WI38 (cell line): Measurements from ENCODE around the gene ZBTB16.

ENCODE experiments used
- H3K4me3 ChIP-seq: 2 replicates; pipeline ENCODE4 v1.5.1; 2011; ENCODE audit warnings: low read depth, mild to moderate bottlenecking, control low read depth, low read length
- TF ChIP-seq, protein P1 (sequence below): IDR thresholded peaks from 2 replicates; pipeline ENCODE4 v1.5.1; 2012; ENCODE audit warnings: low read depth, mild to moderate bottlenecking, control low read depth, low read length

ZBTB16 gene

DNA sequence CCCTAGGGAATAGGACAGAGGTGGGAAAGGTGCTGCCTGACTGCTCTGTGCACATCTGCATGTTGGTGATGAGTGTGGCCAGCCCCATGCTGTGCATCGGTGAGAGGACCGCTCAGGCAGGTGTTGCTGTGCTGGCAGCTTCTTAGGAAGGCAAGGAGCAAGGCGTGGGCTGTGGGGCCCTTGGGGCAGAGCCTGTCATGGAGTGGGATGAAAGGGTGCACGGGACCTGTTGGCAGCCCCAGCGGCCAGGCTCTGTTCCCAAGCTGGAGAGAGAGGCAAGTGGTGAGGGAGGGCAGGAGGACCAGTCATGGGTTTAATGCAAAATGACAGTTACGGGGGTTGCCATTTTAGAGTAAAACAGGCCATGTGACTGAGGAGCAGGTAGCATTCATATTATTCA, 78.3 kb downstream of the ZBTB16 start:
- no peak overlapping the region for H3K4me3 ChIP-seq
- TF ChIP-seq, protein P1, sequence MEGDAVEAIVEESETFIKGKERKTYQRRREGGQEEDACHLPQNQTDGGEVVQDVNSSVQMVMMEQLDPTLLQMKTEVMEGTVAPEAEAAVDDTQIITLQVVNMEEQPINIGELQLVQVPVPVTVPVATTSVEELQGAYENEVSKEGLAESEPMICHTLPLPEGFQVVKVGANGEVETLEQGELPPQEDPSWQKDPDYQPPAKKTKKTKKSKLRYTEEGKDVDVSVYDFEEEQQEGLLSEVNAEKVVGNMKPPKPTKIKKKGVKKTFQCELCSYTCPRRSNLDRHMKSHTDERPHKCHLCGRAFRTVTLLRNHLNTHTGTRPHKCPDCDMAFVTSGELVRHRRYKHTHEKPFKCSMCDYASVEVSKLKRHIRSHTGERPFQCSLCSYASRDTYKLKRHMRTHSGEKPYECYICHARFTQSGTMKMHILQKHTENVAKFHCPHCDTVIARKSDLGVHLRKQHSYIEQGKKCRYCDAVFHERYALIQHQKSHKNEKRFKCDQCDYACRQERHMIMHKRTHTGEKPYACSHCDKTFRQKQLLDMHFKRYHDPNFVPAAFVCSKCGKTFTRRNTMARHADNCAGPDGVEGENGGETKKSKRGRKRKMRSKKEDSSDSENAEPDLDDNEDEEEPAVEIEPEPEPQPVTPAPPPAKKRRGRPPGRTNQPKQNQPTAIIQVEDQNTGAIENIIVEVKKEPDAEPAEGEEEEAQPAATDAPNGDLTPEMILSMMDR, result no peak

DNA sequence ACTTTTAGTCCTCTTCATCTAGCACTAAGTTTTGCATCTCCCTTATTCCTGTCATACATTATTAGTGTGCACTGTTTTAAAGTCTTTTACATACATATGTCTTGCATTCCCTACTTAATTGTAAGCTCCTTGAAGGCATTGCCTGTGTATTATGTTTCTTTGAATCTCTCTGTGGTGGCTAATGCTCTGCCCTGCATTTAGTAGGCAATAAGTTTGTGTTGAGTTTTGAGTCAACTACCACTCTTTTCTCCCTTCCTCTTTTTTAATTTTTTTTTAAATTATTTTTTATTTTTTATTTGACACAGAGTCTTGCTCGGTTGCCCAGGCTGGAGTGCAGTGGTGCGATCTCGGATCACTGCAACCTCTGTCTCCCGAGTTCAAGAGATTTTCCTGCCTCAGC, 78.9 kb downstream of the ZBTB16 start:
- TF ChIP-seq, protein P1, result no peak
- H3K4me3 ChIP-seq, result no peak overlapping the region

DNA sequence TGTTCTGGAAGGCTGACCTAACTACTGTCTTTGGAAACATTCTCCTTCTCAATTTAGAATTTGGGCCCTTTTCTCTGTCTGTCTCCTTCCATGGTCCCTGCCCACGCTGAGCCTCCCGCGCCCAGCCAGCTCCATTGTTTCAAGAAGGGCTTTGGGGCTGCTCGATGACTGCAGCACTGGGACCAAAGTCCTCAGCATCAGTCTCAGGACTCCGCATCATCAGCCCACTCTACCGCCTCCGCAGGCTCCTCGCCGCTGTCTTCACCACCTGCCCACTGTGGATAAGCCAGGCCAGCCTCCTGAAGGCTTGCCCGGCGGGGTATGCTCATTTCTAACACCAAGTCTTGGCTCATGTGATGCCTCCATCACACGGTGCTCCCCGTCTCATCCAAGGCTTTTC, 81.3 kb downstream of the ZBTB16 start:
- H3K4me3 ChIP-seq, result no peak overlapping the region

DNA sequence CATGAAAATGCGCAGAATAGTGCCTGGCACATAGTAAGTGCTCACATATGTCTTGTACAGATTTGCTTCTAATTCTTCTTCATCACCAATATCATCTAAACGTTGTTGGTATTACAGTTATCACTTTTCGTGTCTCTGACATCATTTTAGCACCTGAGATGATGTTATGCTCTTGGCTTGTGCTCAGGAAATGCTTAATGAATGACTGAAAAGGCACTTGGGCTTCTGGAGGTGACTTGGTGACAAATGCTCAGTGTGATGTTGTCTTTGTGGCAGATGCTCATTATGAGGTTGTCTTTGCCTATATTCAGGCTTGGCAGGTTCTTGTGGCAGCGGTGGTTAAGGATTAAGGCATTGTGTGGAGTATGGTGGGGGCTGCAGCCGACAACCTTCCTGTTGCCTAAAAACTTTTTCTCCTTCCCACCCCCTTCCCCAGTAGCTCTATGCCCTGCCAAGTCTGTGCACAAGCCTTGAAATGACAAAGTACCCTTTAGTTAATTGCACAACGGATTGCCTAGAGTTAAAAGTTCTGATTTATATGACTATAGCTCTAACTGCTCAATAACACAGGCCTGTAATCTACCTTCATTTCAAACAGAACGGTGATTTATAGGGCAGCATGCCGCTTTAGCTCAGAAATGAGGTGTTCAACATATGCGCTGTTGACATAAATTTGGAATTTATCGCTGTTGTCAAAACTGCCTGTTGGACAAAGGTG, 82.5 kb downstream of the ZBTB16 start:
- no peak overlapping the region for H3K4me3 ChIP-seq
- TF ChIP-seq, protein P1, result no peak

More for the DNA sequence above, 81.3 kb downstream of the ZBTB16 start:
- TF ChIP-seq, protein P1, result no peak

DNA sequence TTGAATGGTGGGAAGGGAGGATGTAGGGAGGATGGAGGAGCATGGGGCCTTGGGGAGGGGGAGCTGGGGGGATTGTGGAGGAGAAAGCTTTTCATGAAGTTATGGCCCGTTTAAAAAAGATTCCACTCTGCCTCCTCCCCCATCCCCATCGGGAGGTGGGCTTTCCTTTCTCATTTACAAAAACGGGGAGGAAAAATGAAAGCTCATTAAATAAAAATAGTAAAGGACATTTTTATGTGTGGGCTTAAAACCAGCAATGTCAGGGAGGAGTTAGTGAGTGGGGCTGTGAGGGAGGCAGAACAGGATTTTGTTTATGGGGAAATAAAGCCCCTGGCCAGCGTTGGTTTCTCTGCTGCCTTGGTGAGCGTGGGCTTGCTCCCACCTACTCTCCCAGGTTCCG, 83.2 kb downstream of the ZBTB16 start:
- TF ChIP-seq, protein P1, result no peak
- no peak overlapping the region for H3K4me3 ChIP-seq

DNA sequence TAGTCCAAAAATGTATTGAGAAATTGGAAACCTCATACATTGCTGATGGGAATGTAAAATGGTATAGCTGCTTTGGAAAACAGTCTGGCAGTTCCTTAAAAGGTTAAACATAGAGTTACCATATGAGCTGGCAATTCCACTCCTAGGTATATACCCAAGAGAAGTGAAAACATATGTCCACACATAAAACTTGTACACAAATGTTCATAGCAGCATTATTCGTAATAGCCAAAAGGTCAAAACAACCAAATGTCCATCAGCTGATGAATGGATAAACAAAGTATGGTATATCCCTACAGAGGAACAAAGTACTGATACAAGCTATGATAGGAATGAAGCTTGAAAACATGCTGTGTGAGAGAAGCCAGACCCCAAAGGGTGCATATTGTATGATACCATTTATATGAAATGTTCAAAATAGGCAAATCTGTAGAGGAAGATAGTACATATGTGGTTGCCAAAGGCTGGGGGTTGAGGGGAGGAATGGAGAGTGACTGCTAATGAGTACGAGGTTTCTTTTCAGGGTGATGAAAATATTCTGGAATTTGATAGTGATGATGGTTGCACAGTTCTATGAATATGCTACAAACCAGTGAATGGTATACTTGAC, 85.8 kb downstream of the ZBTB16 start:
- no peak overlapping the region for H3K4me3 ChIP-seq
- TF ChIP-seq, protein P1, result no peak

DNA sequence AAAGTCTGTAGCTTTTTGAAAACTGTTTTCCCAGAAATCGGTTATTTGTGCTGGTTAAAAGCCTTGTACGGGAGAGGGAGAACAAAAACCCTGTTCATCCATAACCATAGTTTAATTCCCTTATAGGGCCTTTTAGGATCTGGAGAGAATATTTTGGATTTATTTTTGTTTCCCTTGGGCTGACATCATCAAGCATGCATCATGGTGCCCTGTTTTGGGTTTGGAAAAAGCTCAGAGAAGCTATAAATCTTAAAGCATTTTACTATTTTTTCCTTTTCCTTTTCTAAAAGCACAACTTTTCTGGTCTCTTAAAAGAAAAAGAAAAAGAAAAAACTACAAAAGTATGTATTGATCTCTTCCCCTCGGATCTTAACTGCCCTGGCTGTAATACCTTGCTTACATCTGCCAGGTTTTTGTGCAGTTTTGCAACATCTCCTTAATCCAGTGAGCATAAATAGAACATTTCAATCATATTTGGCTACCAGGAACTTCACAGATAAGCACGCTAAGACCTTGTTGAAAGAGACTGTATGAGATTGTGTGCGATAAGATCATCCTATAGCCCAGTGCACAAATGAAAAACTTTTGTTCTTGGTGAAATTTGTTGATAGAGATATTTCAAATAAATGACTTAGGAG, 88.0 kb downstream of the ZBTB16 start:
- TF ChIP-seq, protein P1, result no peak
- no peak overlapping the region for H3K4me3 ChIP-seq
